Caco-2 (cell line): ENCODE measurements around the gene S100A6. TPM values are rescaled to one million over a fixed set of nuclear protein-coding genes. Genes with fewer than 3 reads are reported as not detected.

Experiments used
- BruUV-seq: library from RNA; stranded (reverse); fragments of 400-500 nt; replicated peaks from 2 replicates; lab custom pipeline; 2021; lab: Mats Ljungman, UMichigan
- CTCF ChIA-PET: fragments of 300-600 bp; sonication (Branson Sonifier 250); formaldehyde crosslinking; loops from one replicate; lab custom pipeline; 2022; ENCODE audit warnings: antibody characterized with exemption; lab: Charles Lee
- POLR2A ChIA-PET: fragments of 300-600 bp; sonication (Branson Sonifier 250); formaldehyde crosslinking; loops from one replicate; lab custom pipeline; 2022; ENCODE audit warnings: antibody characterized with exemption; lab: Charles Lee
- DNase-seq, 2 experiments: peaks; one replicate each; pipeline versions ENCODE4 v3.0.0 to v3.0.0-alpha.2; 2020 to 2022
- H3K27me3 ChIP-seq: replicated peaks from 2 replicates; pipeline ENCODE4 v1.6.0; 2011; ENCODE audit warnings: low read length; ENCODE audit not compliant: control insufficient read depth, insufficient read depth
- H3K36me3 ChIP-seq: 2 replicates; pipeline ENCODE4 v1.5.1; 2011; ENCODE audit warnings: low read length; ENCODE audit not compliant: control insufficient read depth, insufficient read depth
- H3K4me1 ChIP-seq: fragments of 250-450 bp; sonication (Bioruptor Pico); 2 replicates; pipeline ENCODE4 v1.5.1; 2020; ENCODE audit warnings: mild to moderate bottlenecking
- H3K4me3 ChIP-seq: 2 replicates; pipeline ENCODE4 v1.5.1; 2011; ENCODE audit warnings: low read depth, mild to moderate bottlenecking, control low read depth, low read length
- H3K9me3 ChIP-seq: fragments of 250-450 bp; sonication (Bioruptor Pico); 2 replicates; pipeline ENCODE4 v1.5.1; 2020; ENCODE audit warnings: mild to moderate bottlenecking, moderate library complexity
- H3K27ac Mint-ChIP-seq: one replicate; pipeline ENCODE4 v1.8.0; 2022; ENCODE audit warnings: mixed read lengths; ENCODE audit not compliant: unreplicated experiment
- H3K27me3 Mint-ChIP-seq: one replicate; pipeline ENCODE4 v1.8.0; 2022; ENCODE audit warnings: mixed read lengths; ENCODE audit not compliant: insufficient read depth, unreplicated experiment
- H3K36me3 Mint-ChIP-seq: one replicate; pipeline ENCODE4 v1.8.0; 2022; ENCODE audit warnings: mild to moderate bottlenecking, mixed read lengths; ENCODE audit not compliant: insufficient read depth, unreplicated experiment
- H3K4me1 Mint-ChIP-seq: one replicate; pipeline ENCODE4 v1.8.0; 2022; ENCODE audit warnings: low read depth, mixed read lengths; ENCODE audit not compliant: unreplicated experiment
- H3K4me3 Mint-ChIP-seq: one replicate; pipeline ENCODE4 v1.8.0; 2022; ENCODE audit warnings: mild to moderate bottlenecking, moderate library complexity, mixed read lengths; ENCODE audit not compliant: unreplicated experiment
- H3K9me3 Mint-ChIP-seq: one replicate; pipeline ENCODE4 v1.8.0; 2022; ENCODE audit warnings: mixed read lengths; ENCODE audit not compliant: unreplicated experiment
- intact Hi-C: fragments of 100-400 bp; cut with micrococcal nuclease; formaldehyde crosslinking; loops from one replicate; pipeline ENCODE4 v1.10.0; 2022; ENCODE audit not compliant: unreplicated experiment
- total RNA-seq: library from RNA; stranded (reverse); gene quantifications from 2 replicates; pipeline ENCODE4 v1.2.3, GENCODE V29; 2022
- TF ChIP-seq, protein P1 (sequence below), 2 experiments: fragments of 200-600 bp in 1 of 2; IDR thresholded peaks; 1 replicate in 1 of 2; 2 replicates in 1 of 2; pipeline versions ENCODE4 v1.5.1 to v1.8.0; 2011 to 2022; ENCODE audit warnings: antibody characterized with exemption in 1 of 2, control low read depth in 1 of 2, inconsistent platforms in 1 of 2, low read depth in 1 of 2, low read length in 1 of 2, mild to moderate bottlenecking in 1 of 2, moderate library complexity in 1 of 2; ENCODE audit not compliant: insufficient read depth in 1 of 2, severe bottlenecking in 1 of 2, unreplicated experiment in 1 of 2

Gene S100A6
- total RNA-seq, 1 experiment from 2014 or later, result 432 TPM

- no peak for DNase-seq
- TF ChIP-seq, protein P1, sequence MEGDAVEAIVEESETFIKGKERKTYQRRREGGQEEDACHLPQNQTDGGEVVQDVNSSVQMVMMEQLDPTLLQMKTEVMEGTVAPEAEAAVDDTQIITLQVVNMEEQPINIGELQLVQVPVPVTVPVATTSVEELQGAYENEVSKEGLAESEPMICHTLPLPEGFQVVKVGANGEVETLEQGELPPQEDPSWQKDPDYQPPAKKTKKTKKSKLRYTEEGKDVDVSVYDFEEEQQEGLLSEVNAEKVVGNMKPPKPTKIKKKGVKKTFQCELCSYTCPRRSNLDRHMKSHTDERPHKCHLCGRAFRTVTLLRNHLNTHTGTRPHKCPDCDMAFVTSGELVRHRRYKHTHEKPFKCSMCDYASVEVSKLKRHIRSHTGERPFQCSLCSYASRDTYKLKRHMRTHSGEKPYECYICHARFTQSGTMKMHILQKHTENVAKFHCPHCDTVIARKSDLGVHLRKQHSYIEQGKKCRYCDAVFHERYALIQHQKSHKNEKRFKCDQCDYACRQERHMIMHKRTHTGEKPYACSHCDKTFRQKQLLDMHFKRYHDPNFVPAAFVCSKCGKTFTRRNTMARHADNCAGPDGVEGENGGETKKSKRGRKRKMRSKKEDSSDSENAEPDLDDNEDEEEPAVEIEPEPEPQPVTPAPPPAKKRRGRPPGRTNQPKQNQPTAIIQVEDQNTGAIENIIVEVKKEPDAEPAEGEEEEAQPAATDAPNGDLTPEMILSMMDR (IDR thresholded peaks at IDR 0.05; ENCODE audit: insufficient read depth in 1 of 2, low read depth in 1 of 2, low read length in 1 of 2, severe bottlenecking in 1 of 2, unreplicated experiment in 1 of 2), result no peak
- intact Hi-C loops, result no loop called here
- no peak overlapping the region for H3K4me3 ChIP-seq
- no peaks in the 10 kb centered on the region for H3K9me3 Mint-ChIP-seq
- no peaks in the 10 kb centered on the region for H3K27me3 Mint-ChIP-seq
- no TSS peak for BruUV-seq
- H3K4me3 Mint-ChIP-seq, result no peak overlapping the region
- H3K36me3 ChIP-seq, result no peaks in the 10 kb centered on the region; the same call in 1 of the 2 replicates
- H3K9me3 ChIP-seq, result no peaks in the 10 kb centered on the region
- H3K36me3 Mint-ChIP-seq, result peaks cover 21% of the 10 kb centered on the region
- CTCF ChIA-PET, result no interaction called here
- peaks cover 29% of the 10 kb centered on the region for H3K4me1 ChIP-seq
- peaks cover 32% of the 10 kb centered on the region for H3K4me1 Mint-ChIP-seq
- H3K27me3 ChIP-seq, result no peaks in the 10 kb centered on the region
- POLR2A ChIA-PET, result no interaction called here
- peak overlapping the region; percentile 94 for H3K27ac Mint-ChIP-seq
Measured at GRCh38 chr1:153537376-153537730, 1.6 kb upstream of the S100A6 start.

DNA sequence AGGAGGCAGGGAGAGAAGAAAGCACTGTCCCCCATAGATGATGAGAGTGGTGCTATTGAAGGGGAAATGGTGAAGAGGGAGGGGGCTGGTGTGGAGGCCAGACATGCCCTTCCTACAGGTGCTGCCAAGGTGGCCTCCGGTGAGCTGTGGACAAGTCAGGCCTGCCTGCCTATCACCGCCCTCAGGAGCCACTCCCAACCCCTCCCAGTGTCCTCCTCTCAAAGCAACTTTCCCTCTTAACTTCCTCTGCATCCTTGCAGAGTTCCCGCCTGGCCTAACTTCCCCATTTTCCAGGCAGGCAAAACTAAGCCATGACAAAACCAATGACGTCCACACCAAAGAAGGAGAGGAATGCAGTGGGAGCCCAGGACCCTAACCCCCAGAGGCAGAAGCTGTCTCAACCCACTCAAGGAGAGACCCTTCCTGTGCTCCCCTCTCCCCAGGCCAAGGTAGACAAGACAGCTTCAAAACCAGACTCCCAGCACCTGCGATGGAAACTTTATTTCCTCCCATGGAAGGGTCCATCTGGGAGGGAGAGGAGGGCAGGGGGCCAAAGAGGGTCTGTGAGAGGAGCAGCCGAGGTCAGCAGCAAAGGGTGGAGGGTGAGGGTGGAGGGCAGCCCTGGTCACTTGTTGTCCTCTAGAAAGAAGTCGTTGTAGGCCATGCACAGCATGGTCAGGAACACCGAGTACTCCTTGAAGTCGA is 1.0 kb upstream of the S100A6 start:
- no peaks in the 10 kb centered on the region for H3K27me3 Mint-ChIP-seq
- BruUV-seq, result TSS peak; percentile 81
- H3K4me1 Mint-ChIP-seq, result peaks cover 33% of the 10 kb centered on the region

GRCh38 chr1:153536012-153536670 is 350 bp upstream of the S100A6 start:
- ChIA-PET CTCF (interaction anchor here (0.6 to 1.9 kb wide), 11 partner anchors 9 to 92 kb away, joined by 3 to 9 read pairs (median 4); partner anchors contain the start of genes S100A13, S100A14 and S100A4), POLR2A (interaction anchor here (0.6 to 2.0 kb wide), 7 partner anchors 9 to 96 kb away, joined by 3 to 13 read pairs (median 7); partner anchors contain the start of gene S100A13)
- H3K9me3 Mint-ChIP-seq, result no peaks in the 10 kb centered on the region
- H3K36me3 Mint-ChIP-seq, result peaks cover 21% of the 10 kb centered on the region
- H3K4me1 ChIP-seq, result peaks cover 37% of the 10 kb centered on the region
- intact Hi-C loops, result no loop called here
- H3K27me3 ChIP-seq, result no peaks in the 10 kb centered on the region
- peaks cover 31% of the 10 kb centered on the region for H3K4me1 Mint-ChIP-seq
- H3K4me3 Mint-ChIP-seq, result peak overlapping the region; percentile 95
- H3K27ac Mint-ChIP-seq, result peak overlapping the region; percentile 94
- peak; percentile 69 to 81 for DNase-seq
- BruUV-seq, result no TSS peak
- H3K36me3 ChIP-seq, result no peaks in the 10 kb centered on the region; the same call in 1 of the 2 replicates
- TF ChIP-seq, protein P1 (IDR thresholded peaks at IDR 0.05; ENCODE audit: insufficient read depth in 1 of 2, low read depth in 1 of 2, low read length in 1 of 2, severe bottlenecking in 1 of 2, unreplicated experiment in 1 of 2), result no peak
- no peaks in the 10 kb centered on the region for H3K27me3 Mint-ChIP-seq
- peak overlapping the region; percentile 44 for H3K4me3 ChIP-seq
- no peaks in the 10 kb centered on the region for H3K9me3 ChIP-seq

More for the DNA sequence above, 1.0 kb upstream of the S100A6 start:
- no peak for DNase-seq
- H3K4me3 Mint-ChIP-seq, result peak overlapping the region; percentile 95
- ChIA-PET CTCF (interaction anchor here (0.7 kb wide), 1 partner anchor 30 kb away, joined by 4 read pairs; no protein-coding TSS in a partner anchor), POLR2A (interaction anchor here (1.0 to 2.0 kb wide), 3 partner anchors 8 to 29 kb away, joined by 7 to 13 read pairs (median 8); no protein-coding TSS in a partner anchor)
- Histone ChIP-seq H3K27me3 (no peaks in the 10 kb centered on the region), H3K4me1 (peaks cover 35% of the 10 kb centered on the region), H3K36me3 (no peaks in the 10 kb centered on the region; the same call in 1 of the 2 replicates), H3K9me3 (no peaks in the 10 kb centered on the region), H3K4me3 (peak overlapping the region; percentile 44)
- H3K9me3 Mint-ChIP-seq, result no peaks in the 10 kb centered on the region
- H3K27ac Mint-ChIP-seq, result peak overlapping the region; percentile 94
- H3K36me3 Mint-ChIP-seq, result peaks cover 21% of the 10 kb centered on the region
- intact Hi-C loops, result no loop called here
- TF ChIP-seq, protein P1 (IDR thresholded peaks at IDR 0.05; ENCODE audit: insufficient read depth in 1 of 2, low read depth in 1 of 2, low read length in 1 of 2, severe bottlenecking in 1 of 2, unreplicated experiment in 1 of 2), result no peak
